ENCODE data around the gene TTC12. TPM values are rescaled to one million over a fixed set of nuclear protein-coding genes. Genes with fewer than 3 reads are reported as not detected.

Gene TTC12
- total RNA-seq, 1 donor from 2014 or later: 30.4 TPM

DNA sequence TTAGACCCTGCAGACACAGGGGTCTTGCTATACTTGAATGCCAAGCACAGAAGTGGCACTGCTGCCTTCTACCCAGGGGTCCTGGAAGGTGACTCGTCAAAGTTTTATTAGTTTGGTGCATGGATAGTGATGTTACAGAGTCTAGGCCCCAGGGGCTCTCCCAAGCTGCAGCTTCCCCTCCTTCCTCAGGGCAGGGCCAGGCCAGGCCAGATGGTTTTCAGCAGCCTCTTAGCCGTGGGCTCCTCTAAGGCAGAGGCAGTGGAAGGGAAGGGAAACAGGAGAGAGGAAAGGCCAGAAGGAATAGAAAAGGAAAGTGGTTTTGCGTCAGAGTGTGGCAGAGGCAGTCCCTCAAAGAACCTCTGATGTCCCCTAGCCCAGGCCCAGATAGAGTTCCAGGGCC is 95.1 kb downstream of the TTC12 start:
- no peak for DNase-seq (ENCODE audit: low spot score, unreplicated experiment)
- H3K4me3 Mint-ChIP-seq (ENCODE audit: low read depth): no peak overlapping the region
- H3K36me3 Mint-ChIP-seq (ENCODE audit: insufficient read depth): no peaks in the 10 kb centered on the region
- no peaks in the 10 kb centered on the region for H3K9me3 Mint-ChIP-seq (ENCODE audit: low read depth)
- H3K27me3 Mint-ChIP-seq: peaks cover 10% of the 10 kb centered on the region
- TF ChIP-seq, protein P1, sequence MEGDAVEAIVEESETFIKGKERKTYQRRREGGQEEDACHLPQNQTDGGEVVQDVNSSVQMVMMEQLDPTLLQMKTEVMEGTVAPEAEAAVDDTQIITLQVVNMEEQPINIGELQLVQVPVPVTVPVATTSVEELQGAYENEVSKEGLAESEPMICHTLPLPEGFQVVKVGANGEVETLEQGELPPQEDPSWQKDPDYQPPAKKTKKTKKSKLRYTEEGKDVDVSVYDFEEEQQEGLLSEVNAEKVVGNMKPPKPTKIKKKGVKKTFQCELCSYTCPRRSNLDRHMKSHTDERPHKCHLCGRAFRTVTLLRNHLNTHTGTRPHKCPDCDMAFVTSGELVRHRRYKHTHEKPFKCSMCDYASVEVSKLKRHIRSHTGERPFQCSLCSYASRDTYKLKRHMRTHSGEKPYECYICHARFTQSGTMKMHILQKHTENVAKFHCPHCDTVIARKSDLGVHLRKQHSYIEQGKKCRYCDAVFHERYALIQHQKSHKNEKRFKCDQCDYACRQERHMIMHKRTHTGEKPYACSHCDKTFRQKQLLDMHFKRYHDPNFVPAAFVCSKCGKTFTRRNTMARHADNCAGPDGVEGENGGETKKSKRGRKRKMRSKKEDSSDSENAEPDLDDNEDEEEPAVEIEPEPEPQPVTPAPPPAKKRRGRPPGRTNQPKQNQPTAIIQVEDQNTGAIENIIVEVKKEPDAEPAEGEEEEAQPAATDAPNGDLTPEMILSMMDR (IDR thresholded peaks at IDR 0.05; ENCODE audit: unreplicated experiment): no peak
- no peaks in the 10 kb centered on the region for H3K4me1 Mint-ChIP-seq (ENCODE audit: low read depth)
- H3K27ac Mint-ChIP-seq: no peak overlapping the region

DNA sequence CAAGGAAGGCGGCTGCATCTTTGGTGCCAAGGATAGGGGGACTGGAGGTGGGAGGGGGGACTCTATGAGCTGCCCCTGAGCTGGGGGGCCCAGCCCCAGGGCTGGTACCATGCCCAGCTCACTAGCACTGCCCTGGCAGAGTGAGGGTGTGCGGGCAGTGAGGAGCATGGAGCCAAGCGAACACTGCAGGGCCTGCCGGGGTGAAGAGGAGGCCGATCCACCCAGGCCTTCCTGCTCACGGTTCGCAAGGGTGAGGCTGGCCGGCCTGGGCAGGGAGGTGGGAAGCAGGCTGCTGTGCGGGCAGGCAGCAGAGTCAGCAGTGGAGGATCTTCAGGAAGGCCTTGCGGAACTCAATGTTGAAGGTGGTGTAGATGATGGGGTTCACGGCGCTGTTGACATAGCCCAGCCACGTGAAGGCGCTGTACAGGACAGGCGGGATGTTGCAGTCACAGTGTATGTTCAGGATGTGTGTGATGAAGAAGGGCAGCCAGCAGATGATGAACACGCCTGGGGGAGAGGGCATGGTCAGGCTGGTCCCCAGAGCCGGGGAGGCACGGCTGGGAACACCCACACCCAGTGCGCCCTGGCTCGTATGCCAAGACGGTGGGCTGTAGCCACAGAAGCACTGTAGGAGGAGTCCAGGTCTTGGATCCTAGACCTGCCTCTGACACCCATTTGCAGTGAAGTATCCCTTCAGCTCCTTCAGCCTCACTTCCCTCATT is 96.2 kb downstream of the TTC12 start:
- DNase-seq (ENCODE audit: low spot score, unreplicated experiment): no peak
- Mint-ChIP-seq H3K4me3 (ENCODE audit: low read depth) (no peak overlapping the region), H3K36me3 (ENCODE audit: insufficient read depth) (no peaks in the 10 kb centered on the region), H3K27ac (no peak overlapping the region), H3K27me3 (peaks cover 4% of the 10 kb centered on the region), H3K4me1 (ENCODE audit: low read depth) (no peaks in the 10 kb centered on the region), H3K9me3 (ENCODE audit: low read depth) (no peaks in the 10 kb centered on the region)
- TF ChIP-seq, protein P1 (IDR thresholded peaks at IDR 0.05; ENCODE audit: unreplicated experiment): no peak

DNA sequence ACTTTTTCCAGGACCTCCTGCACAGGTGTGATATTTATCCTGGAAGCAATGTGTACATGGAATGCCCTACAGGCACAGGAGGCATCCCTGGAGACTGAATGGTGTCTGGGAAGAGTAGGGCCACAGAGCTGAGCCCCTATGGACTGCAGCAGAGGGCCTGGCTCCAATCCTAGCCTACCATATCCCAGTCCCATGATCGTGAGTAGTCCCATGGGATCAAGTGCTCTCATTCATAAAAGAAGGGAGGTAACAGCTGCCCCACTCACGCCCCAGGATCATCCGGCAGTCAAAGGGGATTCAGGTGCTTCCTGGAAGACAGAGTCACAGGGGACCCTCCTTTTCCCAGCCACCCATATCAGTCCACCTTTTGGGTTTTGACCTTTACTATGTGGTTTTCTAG is 97.2 kb downstream of the TTC12 start:
- Mint-ChIP-seq H3K36me3 (ENCODE audit: insufficient read depth) (no peaks in the 10 kb centered on the region), H3K27ac (no peak overlapping the region), H3K4me3 (ENCODE audit: low read depth) (no peak overlapping the region), H3K27me3 (peaks cover 2% of the 10 kb centered on the region), H3K4me1 (ENCODE audit: low read depth) (no peaks in the 10 kb centered on the region), H3K9me3 (ENCODE audit: low read depth) (no peaks in the 10 kb centered on the region)
- no peak for DNase-seq (ENCODE audit: low spot score, unreplicated experiment)
- TF ChIP-seq, protein P1 (IDR thresholded peaks at IDR 0.05; ENCODE audit: unreplicated experiment): no peak

GRCh38 chr11:113412675-113413074 is 98.3 kb downstream of the TTC12 start:
- Mint-ChIP-seq H3K27ac (no peak overlapping the region), H3K4me1 (ENCODE audit: low read depth) (no peaks in the 10 kb centered on the region), H3K27me3 (peaks cover 2% of the 10 kb centered on the region), H3K9me3 (ENCODE audit: low read depth) (no peaks in the 10 kb centered on the region), H3K36me3 (ENCODE audit: insufficient read depth) (no peaks in the 10 kb centered on the region), H3K4me3 (ENCODE audit: low read depth) (no peak overlapping the region)
- TF ChIP-seq, protein P1 (IDR thresholded peaks at IDR 0.05; ENCODE audit: unreplicated experiment): no peak
- no peak for DNase-seq (ENCODE audit: low spot score, unreplicated experiment)

GRCh38 chr11:113415343-113415742 is 101.0 kb downstream of the TTC12 start:
- Mint-ChIP-seq H3K27me3 (peaks cover 6% of the 10 kb centered on the region), H3K27ac (no peak overlapping the region), H3K9me3 (ENCODE audit: low read depth) (no peaks in the 10 kb centered on the region), H3K4me3 (ENCODE audit: low read depth) (no peak overlapping the region), H3K4me1 (ENCODE audit: low read depth) (no peaks in the 10 kb centered on the region), H3K36me3 (ENCODE audit: insufficient read depth) (no peaks in the 10 kb centered on the region)
- no peak for DNase-seq (ENCODE audit: low spot score, unreplicated experiment)
- TF ChIP-seq, protein P1 (IDR thresholded peaks at IDR 0.05; ENCODE audit: unreplicated experiment): no peak

Other genes with a start within 250 kb of the TTC12 start
- gene ANKK1, start 73.2 kb downstream of the TTC12 start, total RNA-seq: 0.11 and 0.41 TPM in 2 replicates
- 0.22 and 0.73 TPM in 2 replicates for gene DRD2, start 160.8 kb downstream of the TTC12 start, total RNA-seq

Data from progenitor cell of endocrine pancreas (in vitro differentiated cells).